Activated effector memory CD4-positive, alpha-beta T cell treated with anti-CD3 and anti-CD28 coated beads, Interleukin-2, amount 50 U/mL, for 16 hours (primary cell): Measurements from ENCODE around the gene MDN1.
"Not testable (repeated sequence)": the region's sequence is repeated elsewhere in the genome, so short reads cannot be mapped to it uniquely, and the experiment has no call there.

Experiments used
- DNase-seq: peaks from one replicate; pipeline ENCODE4 v3.0.0-alpha.2; 2020

The MDN1 gene

GRCh38 chr6:89768324-89768723 is 51.3 kb downstream of the MDN1 start:
- DNase-seq = no peak

GRCh38 chr6:89763550-89763949 is 56.0 kb downstream of the MDN1 start:
- no peak for DNase-seq

GRCh38 chr6:89758830-89759229 is 60.8 kb downstream of the MDN1 start:
- DNase-seq = no peak

- DNase-seq = no peak
Measured at GRCh38 chr6:89750338-89750737, 69.3 kb downstream of the MDN1 start.

GRCh38 chr6:89749918-89750317 is 69.7 kb downstream of the MDN1 start:
- DNase-seq = no peak

GRCh38 chr6:89745716-89746115 is 73.9 kb downstream of the MDN1 start:
- no peak for DNase-seq

GRCh38 chr6:89745096-89745495 is 74.5 kb downstream of the MDN1 start:
- DNase-seq = no peak

- no peak for DNase-seq
Measured at GRCh38 chr6:89736893-89737292, 82.7 kb downstream of the MDN1 start.

GRCh38 chr6:89734526-89734925 is 85.1 kb downstream of the MDN1 start:
- DNase-seq = no peak

- DNase-seq = no peak
Measured at GRCh38 chr6:89731924-89732567, 87.5 kb downstream of the MDN1 start.

GRCh38 chr6:89731262-89731661 is 88.3 kb downstream of the MDN1 start:
- not testable (repeated sequence) for DNase-seq

- DNase-seq = no peak
Measured at GRCh38 chr6:89729818-89730217, 89.8 kb downstream of the MDN1 start.

GRCh38 chr6:89727501-89727900 is 92.1 kb downstream of the MDN1 start:
- no peak for DNase-seq

GRCh38 chr6:89724981-89725380 is 94.6 kb downstream of the MDN1 start:
- DNase-seq = no peak

GRCh38 chr6:89723046-89723445 is 96.5 kb downstream of the MDN1 start:
- DNase-seq = no peak

- DNase-seq = no peak
Measured at GRCh38 chr6:89716532-89716931, 103.1 kb downstream of the MDN1 start.

GRCh38 chr6:89711801-89712200 is 107.8 kb downstream of the MDN1 start:
- no peak for DNase-seq

- DNase-seq = no peak
Measured at GRCh38 chr6:89708316-89708715, 111.3 kb downstream of the MDN1 start.

GRCh38 chr6:89707766-89708165 is 111.8 kb downstream of the MDN1 start:
- DNase-seq = no peak

GRCh38 chr6:89706121-89706520 is 113.5 kb downstream of the MDN1 start:
- no peak for DNase-seq

GRCh38 chr6:89703292-89703691 is 116.3 kb downstream of the MDN1 start:
- no peak for DNase-seq

- no peak for DNase-seq
Measured at GRCh38 chr6:89702349-89702748, 117.2 kb downstream of the MDN1 start.

- no peak for DNase-seq
Measured at GRCh38 chr6:89695667-89696066, 123.9 kb downstream of the MDN1 start.

- no peak for DNase-seq
Measured at GRCh38 chr6:89694428-89694827, 125.2 kb downstream of the MDN1 start.

GRCh38 chr6:89693207-89693606 is 126.4 kb downstream of the MDN1 start:
- DNase-seq = no peak

- no peak for DNase-seq
Measured at GRCh38 chr6:89692256-89692655, 127.3 kb downstream of the MDN1 start.
